Natural killer cell (primary cell): ENCODE results near the gene IQCK. TPM values are rescaled to one million over a fixed set of nuclear protein-coding genes. Genes with fewer than 3 reads are reported as not detected.

Experiments
- ATAC-seq, 3 donors: fragments of 150-1000 bp in 2 of 3; fragments of 200-7000 bp in 1 of 3; cut with Tn5 transposase; 1 replicate in 1 of 3; 2 replicates in 2 of 3; pipeline ENCODE4 v1.10.0; 2021; ENCODE audit warnings: mild to moderate bottlenecking in 2 of 3, moderate library complexity in 2 of 3
- DNase-seq, 2 donors: peaks; one replicate each; pipeline versions ENCODE4 v3.0.0 to v3.0.0-alpha.2; 2013 to 2021; ENCODE audit warnings: mixed read lengths in 1 of 2
- H3K27ac ChIP-seq: one replicate; pipeline ENCODE4 v1.5.1; 2013; ENCODE audit warnings: mild to moderate bottlenecking, low read length
- H3K27me3 ChIP-seq: one replicate; pipeline ENCODE4 v1.6.1; 2013; ENCODE audit warnings: low read length; ENCODE audit not compliant: control insufficient read depth, insufficient read depth
- H3K36me3 ChIP-seq: one replicate; pipeline ENCODE4 v1.6.1; 2013; ENCODE audit warnings: low read length; ENCODE audit not compliant: control insufficient read depth, insufficient read depth
- H3K4me1 ChIP-seq: one replicate; pipeline ENCODE4 v1.6.1; 2013; ENCODE audit warnings: low read length; ENCODE audit not compliant: control insufficient read depth, insufficient read depth
- H3K4me3 ChIP-seq: one replicate; pipeline ENCODE4 v1.5.1; 2013; ENCODE audit warnings: low read length
- H3K9me3 ChIP-seq: one replicate; pipeline ENCODE4 v1.6.1; 2013; ENCODE audit warnings: low read length; ENCODE audit not compliant: control insufficient read depth, insufficient read depth
- H3K27ac Mint-ChIP-seq, 2 donors: one replicate each; pipeline ENCODE4 v1.8.0; 2022; ENCODE audit warnings: mild to moderate bottlenecking in 2 of 2, mixed read lengths in 2 of 2, moderate library complexity in 1 of 2
- H3K27me3 Mint-ChIP-seq, 2 donors: one replicate each; pipeline ENCODE4 v1.8.0; 2022; ENCODE audit warnings: low read depth in 2 of 2, mixed read lengths in 2 of 2
- H3K36me3 Mint-ChIP-seq: one replicate; pipeline ENCODE4 v1.8.0; 2022; ENCODE audit warnings: mixed read lengths
- H3K4me1 Mint-ChIP-seq, 2 donors: one replicate each; pipeline ENCODE4 v1.8.0; 2022; ENCODE audit warnings: mixed read lengths in 2 of 2
- H3K4me3 Mint-ChIP-seq: one replicate; pipeline ENCODE4 v1.8.0; 2022; ENCODE audit warnings: mild to moderate bottlenecking, moderate library complexity, mixed read lengths
- H3K9me3 Mint-ChIP-seq, 2 donors: one replicate each; pipeline ENCODE4 v1.8.0; 2022; ENCODE audit warnings: mixed read lengths in 2 of 2
- WGBS: methylation state at CpG from one replicate; pipeline ENCODE4 v1.1.7; 2013; ENCODE audit warnings: missing lambda C conversion rate; ENCODE audit not compliant: insufficient coverage; 5-methylcytosine and 5-hydroxymethylcytosine counted together
- intact Hi-C: fragments of 100-400 bp; cut with micrococcal nuclease; formaldehyde crosslinking; loops from one replicate; pipeline ENCODE4 v1.14.2; 2022
- total RNA-seq, 4 donors: library from RNA; stranded (reverse); fragments of 120-200 nt in 1 of 4; gene quantifications; one replicate each; pipeline versions ENCODE4 v1.2.3 to v1.2.4, GENCODE V29; 2013 to 2022
- TF ChIP-seq, protein P1 (sequence below): fragments of 200-600 bp; IDR thresholded peaks from one replicate; pipeline ENCODE4 v1.8.0; 2022; ENCODE audit warnings: antibody characterized with exemption

IQCK gene
- total RNA-seq, 3 donors from 2014 or later (not counting 1 experiment from before 2014, with no cell fraction given) = 0.38 to 1.8 (median 0.68) TPM

DNA sequence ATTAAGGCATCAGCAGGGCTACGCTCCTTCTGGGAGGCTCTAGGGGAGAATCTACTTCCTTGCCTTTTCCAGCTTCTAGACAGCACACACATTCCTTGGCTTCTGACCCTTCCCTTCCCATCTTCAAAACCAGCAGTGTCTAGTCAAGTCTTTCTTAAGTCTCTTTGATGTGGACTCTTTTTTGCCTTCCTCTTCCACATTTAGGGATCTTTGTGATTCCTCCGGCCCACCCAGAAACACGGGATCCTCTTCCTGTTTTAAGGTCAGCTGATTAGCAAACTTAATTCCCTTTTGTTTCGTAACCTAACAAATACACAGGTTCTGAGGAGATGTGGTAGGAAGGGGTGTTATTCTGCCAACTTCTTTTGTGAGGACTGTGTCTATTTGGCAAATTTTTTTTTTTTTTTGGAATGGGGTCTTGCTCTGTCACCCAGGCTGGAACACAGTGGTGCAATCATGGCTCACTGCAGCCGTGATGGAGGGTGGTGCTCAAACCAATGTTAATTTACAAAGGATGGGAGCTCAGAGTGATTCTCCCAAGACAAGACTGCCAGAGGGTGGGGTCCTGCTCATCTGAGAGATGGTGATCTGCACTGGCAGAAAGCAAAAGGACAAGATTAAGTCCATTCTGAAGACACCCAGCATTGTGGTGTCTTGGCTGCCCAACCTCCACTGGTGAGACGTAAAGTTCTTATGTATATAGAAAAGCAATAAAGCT, 14.7 kb upstream of the IQCK start:
- Histone ChIP-seq H3K4me1 (peaks cover 7% of the 10 kb centered on the region), H3K36me3 (peaks cover 41% of the 10 kb centered on the region), H3K27ac (no peak overlapping the region), H3K4me3 (no peak overlapping the region), H3K9me3 (no peaks in the 10 kb centered on the region), H3K27me3 (no peaks in the 10 kb centered on the region)
- no peak for DNase-seq
- no peak for ATAC-seq
- Mint-ChIP-seq H3K4me3 (no peak overlapping the region), H3K9me3 (no peaks in the 10 kb centered on the region), H3K4me1 (peaks cover 0 to 5% of the 10 kb centered on the region in 2 donors), H3K27ac (no peak overlapping the region), H3K36me3 (no peaks in the 10 kb centered on the region), H3K27me3 (no peaks in the 10 kb centered on the region)
- 84% methylated on average over 4 of the region's 6 CpGs for WGBS
- TF ChIP-seq, protein P1, sequence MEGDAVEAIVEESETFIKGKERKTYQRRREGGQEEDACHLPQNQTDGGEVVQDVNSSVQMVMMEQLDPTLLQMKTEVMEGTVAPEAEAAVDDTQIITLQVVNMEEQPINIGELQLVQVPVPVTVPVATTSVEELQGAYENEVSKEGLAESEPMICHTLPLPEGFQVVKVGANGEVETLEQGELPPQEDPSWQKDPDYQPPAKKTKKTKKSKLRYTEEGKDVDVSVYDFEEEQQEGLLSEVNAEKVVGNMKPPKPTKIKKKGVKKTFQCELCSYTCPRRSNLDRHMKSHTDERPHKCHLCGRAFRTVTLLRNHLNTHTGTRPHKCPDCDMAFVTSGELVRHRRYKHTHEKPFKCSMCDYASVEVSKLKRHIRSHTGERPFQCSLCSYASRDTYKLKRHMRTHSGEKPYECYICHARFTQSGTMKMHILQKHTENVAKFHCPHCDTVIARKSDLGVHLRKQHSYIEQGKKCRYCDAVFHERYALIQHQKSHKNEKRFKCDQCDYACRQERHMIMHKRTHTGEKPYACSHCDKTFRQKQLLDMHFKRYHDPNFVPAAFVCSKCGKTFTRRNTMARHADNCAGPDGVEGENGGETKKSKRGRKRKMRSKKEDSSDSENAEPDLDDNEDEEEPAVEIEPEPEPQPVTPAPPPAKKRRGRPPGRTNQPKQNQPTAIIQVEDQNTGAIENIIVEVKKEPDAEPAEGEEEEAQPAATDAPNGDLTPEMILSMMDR = no peak
- intact Hi-C loops = no loop called here

DNA sequence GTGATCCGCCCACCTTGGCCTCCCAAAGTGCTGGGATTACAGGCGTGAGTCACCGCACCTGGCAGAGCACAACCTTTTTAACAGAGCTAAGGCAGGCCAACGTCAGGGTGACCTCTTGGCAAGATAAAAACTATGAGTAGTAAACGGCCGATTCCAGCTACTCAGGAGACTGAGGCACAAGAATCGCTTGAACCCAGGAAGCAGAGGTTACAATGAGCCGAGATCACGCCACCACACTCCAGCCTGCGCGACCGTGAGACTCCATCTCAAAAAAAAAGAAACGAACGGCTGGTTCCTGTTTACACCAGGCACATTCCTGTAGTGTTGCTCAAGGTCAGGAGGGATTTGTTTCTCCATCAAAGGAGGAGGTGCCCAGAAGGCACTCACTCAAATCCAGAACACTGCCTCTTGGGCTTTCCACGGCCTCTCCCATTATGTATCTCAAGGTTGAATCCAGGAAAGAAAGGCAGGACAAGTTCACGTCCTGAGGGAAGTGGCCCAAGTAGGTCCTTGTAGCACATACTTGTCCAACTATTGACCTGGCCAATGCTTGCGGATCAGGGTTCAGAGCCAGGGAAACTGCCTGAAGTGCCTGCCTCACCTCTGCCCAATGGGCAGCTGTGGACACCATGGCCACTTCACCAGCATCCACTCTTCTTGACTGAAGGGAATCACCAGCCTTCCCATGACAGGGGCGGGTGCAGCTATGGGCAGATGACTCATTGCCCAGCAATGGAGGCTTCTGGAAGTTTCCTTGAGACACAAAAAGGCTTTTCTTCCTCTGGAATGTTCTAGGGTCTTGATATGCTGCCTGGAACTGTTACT, 13.5 kb upstream of the IQCK start:
- no peaks in the 10 kb centered on the region for H3K27me3 ChIP-seq
- intact Hi-C loops = no loop called here
- H3K9me3 ChIP-seq = no peaks in the 10 kb centered on the region
- no peak overlapping the region for H3K4me3 ChIP-seq
- H3K36me3 Mint-ChIP-seq = no peaks in the 10 kb centered on the region
- TF ChIP-seq, protein P1 = no peak
- ATAC-seq (no peak), DNase-seq (no peak)
- 96% methylated on average over 18 of the region's 18 CpGs for WGBS
- no peaks in the 10 kb centered on the region for H3K9me3 Mint-ChIP-seq
- no peaks in the 10 kb centered on the region for H3K4me1 ChIP-seq
- H3K4me1 Mint-ChIP-seq = peaks cover 0 to 5% of the 10 kb centered on the region in 2 donors
- peaks cover 34% of the 10 kb centered on the region for H3K36me3 ChIP-seq
- H3K27me3 Mint-ChIP-seq = no peaks in the 10 kb centered on the region
- H3K4me3 Mint-ChIP-seq = no peak overlapping the region
- no peak overlapping the region for H3K27ac Mint-ChIP-seq
- H3K27ac ChIP-seq = no peak overlapping the region

DNA sequence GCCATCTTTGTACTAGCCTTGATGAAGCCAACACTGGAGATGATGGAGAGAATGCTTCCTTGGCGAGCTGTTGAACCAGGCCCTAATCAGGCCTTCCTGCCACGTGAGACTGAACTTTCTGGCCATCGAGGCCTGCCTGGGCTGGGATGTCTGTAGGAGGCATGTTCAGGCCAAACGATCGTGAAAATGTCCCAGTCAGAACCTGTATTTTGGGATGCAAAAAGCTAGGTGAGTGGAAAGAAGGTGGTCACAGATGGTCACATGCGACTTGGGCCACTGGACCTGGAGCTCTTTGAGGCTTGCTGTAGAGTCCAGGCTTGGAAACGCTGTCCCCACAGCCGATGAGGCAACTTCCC, 12.9 kb upstream of the IQCK start:
- TF ChIP-seq, protein P1 = no peak
- H3K27ac Mint-ChIP-seq = no peak overlapping the region

More for the DNA sequence above, 12.9 kb upstream of the IQCK start:
- Histone ChIP-seq H3K4me1 (no peaks in the 10 kb centered on the region), H3K27me3 (no peaks in the 10 kb centered on the region), H3K27ac (no peak overlapping the region), H3K4me3 (no peak overlapping the region), H3K36me3 (peaks cover 34% of the 10 kb centered on the region), H3K9me3 (no peaks in the 10 kb centered on the region)
- Mint-ChIP-seq H3K36me3 (no peaks in the 10 kb centered on the region), H3K4me1 (peaks cover 0 to 9% of the 10 kb centered on the region in 2 donors), H3K27me3 (no peaks in the 10 kb centered on the region), H3K4me3 (no peak overlapping the region), H3K9me3 (no peaks in the 10 kb centered on the region)
- intact Hi-C loops = no loop called here
- DNase-seq = no peak
- ATAC-seq = no peak
- 98% methylated on average over 8 of the region's 8 CpGs for WGBS
